HG03066 (cell line): ENCODE data around the gene RPL34.
"Not testable (repeated sequence)": the region's sequence is repeated elsewhere in the genome, so short reads cannot be mapped to it uniquely, and the experiment has no call there.

ENCODE experiments used
- ATAC-seq: cut with Tn5 transposase; IDR thresholded peaks from one replicate; pipeline ENCODE4 v1.9.1; 2021; ENCODE audit warnings: low read depth; ENCODE audit not compliant: unreplicated experiment

The RPL34 gene

GRCh38 chr4:108620101-108620932 lies at the start of gene RPL34:
TSS of gene RPL34 (plus strand) at chr4:108620576. CDS start at chr4:108621960, 1,384 bp downstream.
- ATAC-seq = peak; percentile 100

GRCh38 chr4:108570993-108571569 lies 49.3 kb upstream of the RPL34 start:
- ATAC-seq = no peak

GRCh38 chr4:108574402-108574801 lies 46.0 kb upstream of the RPL34 start:
- ATAC-seq = no peak

GRCh38 chr4:108581083-108581482 lies 39.3 kb upstream of the RPL34 start:
- ATAC-seq = no peak

GRCh38 chr4:108586778-108587177 lies 33.6 kb upstream of the RPL34 start:
- no peak for ATAC-seq

- no peak for ATAC-seq
Observed at GRCh38 chr4:108588878-108589277, 31.5 kb upstream of the RPL34 start.

GRCh38 chr4:108589961-108590360 lies 30.4 kb upstream of the RPL34 start:
- ATAC-seq = no peak

GRCh38 chr4:108590776-108591175 lies 29.6 kb upstream of the RPL34 start:
- no peak for ATAC-seq

- ATAC-seq = no peak
Observed at GRCh38 chr4:108592674-108592986, 27.7 kb upstream of the RPL34 start.

GRCh38 chr4:108594296-108594695 lies 26.1 kb upstream of the RPL34 start:
- ATAC-seq = not testable (repeated sequence)

- no peak for ATAC-seq
Observed at GRCh38 chr4:108596344-108596743, 24.0 kb upstream of the RPL34 start.

- no peak for ATAC-seq
Observed at GRCh38 chr4:108601106-108601505, 19.3 kb upstream of the RPL34 start.

GRCh38 chr4:108601532-108601931 lies 18.8 kb upstream of the RPL34 start:
- no peak for ATAC-seq

- ATAC-seq = no peak
Observed at GRCh38 chr4:108602163-108602562, 18.2 kb upstream of the RPL34 start.

GRCh38 chr4:108607079-108607815 lies 13.1 kb upstream of the RPL34 start:
- ATAC-seq = no peak

- ATAC-seq = no peak
Observed at GRCh38 chr4:108611365-108611764, 9.0 kb upstream of the RPL34 start.

GRCh38 chr4:108612365-108612764 lies 8.0 kb upstream of the RPL34 start:
- no peak for ATAC-seq

- peak; percentile 7 for ATAC-seq
Observed at GRCh38 chr4:108619372-108620100, 840 bp upstream of the RPL34 start.

GRCh38 chr4:108620933-108621905 lies 843 bp downstream of the RPL34 start:
- peak; percentile 7 for ATAC-seq

- no peak for ATAC-seq
Observed at GRCh38 chr4:108622022-108622421, 1.6 kb downstream of the RPL34 start.
